Right atrium auricular region (tissue), 2 donors: ENCODE results near the gene PLXDC2. TPM values are rescaled to one million over a fixed set of nuclear protein-coding genes. Genes with fewer than 3 reads are reported as not detected.

Experiments used
- DNase-seq: peaks from one replicate; pipeline ENCODE4 v3.0.0-alpha.2; 2019; ENCODE audit warnings: low spot score
- H3K27ac ChIP-seq, 2 donors: fragments of 200-600 bp; sonication (generic); 1 replicate in 1 of 2; 2 replicates in 1 of 2; pipeline ENCODE4 v1.5.1; 2016 to 2019
- H3K27me3 ChIP-seq, 2 donors: fragments of 200-600 bp; sonication (generic); one replicate each; pipeline versions ENCODE4 v1.5.1 to v1.6.0; 2017 to 2019
- H3K36me3 ChIP-seq: fragments of 200-600 bp; sonication (generic); one replicate; pipeline ENCODE4 v1.5.1; 2016
- H3K4me1 ChIP-seq, 2 donors: fragments of 200-600 bp; sonication (generic); one replicate each; pipeline versions ENCODE4 v1.5.1 to v1.6.0; 2017 to 2019
- H3K4me3 ChIP-seq, 2 donors: fragments of 200-600 bp; sonication (generic); 1 replicate in 1 of 2; 2 replicates in 1 of 2; pipeline ENCODE4 v1.5.1; 2017 to 2019; ENCODE audit warnings: mild to moderate bottlenecking in 1 of 2, moderate library complexity in 1 of 2
- H3K9me3 ChIP-seq, 2 donors: fragments of 200-600 bp; sonication (generic); one replicate each; pipeline ENCODE4 v1.5.1; 2019
- CTCF ChIP-seq, 2 donors: fragments of 200-600 bp; sonication (generic); IDR thresholded peaks; one replicate each; pipeline ENCODE4 v1.5.1; 2019; ENCODE audit warnings: antibody characterized with exemption in 2 of 2
- total RNA-seq, 2 donors: library from RNA; depleted of rRNA; stranded (reverse); fragments of >200 nt; gene quantifications; one replicate each; pipeline ENCODE4 v1.1.0, GENCODE V29; 2016

The PLXDC2 gene
- total RNA-seq, 2 donors from 2014 or later, result 24.0 to 43.6 TPM

GRCh38 chr10:20128811-20129210 lies 312.6 kb downstream of the PLXDC2 start:
- DNase-seq, result no peak
- Histone ChIP-seq H3K27me3 (no peaks in the 10 kb centered on the region), H3K4me3 (no peak overlapping the region), H3K9me3 (peaks cover 0 to 34% of the 10 kb centered on the region in 2 donors), H3K36me3 (no peaks in the 10 kb centered on the region), H3K27ac (no peak overlapping the region), H3K4me1 (no peaks in the 10 kb centered on the region)
- TF ChIP-seq CTCF (IDR thresholded peaks at IDR 0.05), result no peak

GRCh38 chr10:20132816-20133215 lies 316.6 kb downstream of the PLXDC2 start:
- no peak for DNase-seq
- Histone ChIP-seq H3K27me3 (no peaks in the 10 kb centered on the region), H3K4me3 (no peak overlapping the region), H3K27ac (no peak overlapping the region), H3K9me3 (peaks cover 0 to 46% of the 10 kb centered on the region in 2 donors), H3K36me3 (no peaks in the 10 kb centered on the region), H3K4me1 (no peaks in the 10 kb centered on the region)
- no peak for TF ChIP-seq CTCF (IDR thresholded peaks at IDR 0.05)

GRCh38 chr10:20133669-20134189 lies 317.5 kb downstream of the PLXDC2 start:
- H3K9me3 ChIP-seq, result peaks cover 0 to 46% of the 10 kb centered on the region in 2 donors
- no peaks in the 10 kb centered on the region for H3K27me3 ChIP-seq
- no peaks in the 10 kb centered on the region for H3K4me1 ChIP-seq
- H3K4me3 ChIP-seq, result no peak overlapping the region
- DNase-seq, result no peak
- no peak overlapping the region for H3K27ac ChIP-seq
- no peak for TF ChIP-seq CTCF (IDR thresholded peaks at IDR 0.05)
- H3K36me3 ChIP-seq, result no peaks in the 10 kb centered on the region

GRCh38 chr10:20142311-20142710 lies 326.1 kb downstream of the PLXDC2 start:
- H3K4me1 ChIP-seq, result no peaks in the 10 kb centered on the region
- no peak overlapping the region for H3K27ac ChIP-seq
- TF ChIP-seq CTCF (IDR thresholded peaks at IDR 0.05), result no peak
- no peaks in the 10 kb centered on the region for H3K27me3 ChIP-seq
- DNase-seq, result no peak
- H3K4me3 ChIP-seq, result no peak overlapping the region
- H3K36me3 ChIP-seq, result no peaks in the 10 kb centered on the region
- no peaks in the 10 kb centered on the region for H3K9me3 ChIP-seq

- no peak overlapping the region for H3K4me3 ChIP-seq
- H3K4me1 ChIP-seq, result no peaks in the 10 kb centered on the region
- H3K9me3 ChIP-seq, result no peaks in the 10 kb centered on the region
- no peak overlapping the region for H3K27ac ChIP-seq
- DNase-seq, result no peak
- H3K36me3 ChIP-seq, result no peaks in the 10 kb centered on the region
- no peak for TF ChIP-seq CTCF (IDR thresholded peaks at IDR 0.05)
- no peaks in the 10 kb centered on the region for H3K27me3 ChIP-seq
Measured at GRCh38 chr10:20144268-20144667, 328.0 kb downstream of the PLXDC2 start.

- Histone ChIP-seq H3K27me3 (no peaks in the 10 kb centered on the region), H3K9me3 (no peaks in the 10 kb centered on the region), H3K36me3 (no peaks in the 10 kb centered on the region), H3K27ac (no peak overlapping the region), H3K4me1 (no peaks in the 10 kb centered on the region), H3K4me3 (no peak overlapping the region)
- DNase-seq, result no peak
- TF ChIP-seq CTCF (IDR thresholded peaks at IDR 0.05), result no peak
Measured at GRCh38 chr10:20146004-20146403, 329.8 kb downstream of the PLXDC2 start.
